HG03039 (cell line): Measurements from ENCODE around the gene EGF.
"Not testable (repeated sequence)": the region's sequence is repeated elsewhere in the genome, so short reads cannot be mapped to it uniquely, and the experiment has no call there.

Source experiments
- ATAC-seq: cut with Tn5 transposase; IDR thresholded peaks from one replicate; pipeline ENCODE4 v1.9.1; 2021; ENCODE audit warnings: mild to moderate bottlenecking, moderate library complexity; ENCODE audit not compliant: unreplicated experiment

The EGF gene

DNA sequence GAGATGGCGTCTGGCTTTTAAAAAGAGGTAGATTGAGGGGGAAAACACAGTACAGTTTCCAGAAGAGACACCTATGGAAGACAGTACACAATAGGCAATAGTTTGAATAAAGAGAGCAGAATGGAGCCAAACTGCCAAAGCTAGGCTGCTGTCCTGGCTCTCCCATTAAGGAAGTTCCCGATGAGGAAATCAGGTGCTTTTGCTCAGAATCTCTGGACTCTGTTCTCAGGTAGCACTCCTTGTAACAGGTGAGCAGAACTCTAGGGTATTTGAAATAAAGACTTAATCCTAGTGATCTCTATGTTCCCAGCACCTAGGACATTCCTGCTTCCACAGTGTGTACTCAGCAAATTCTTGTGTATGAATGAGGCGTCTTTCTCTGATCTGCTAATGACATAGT, 1.6 kb downstream of the EGF start:
- ATAC-seq: no peak

GRCh38 chr4:109915385-109916026, 2.8 kb downstream of the EGF start:
- ATAC-seq: no peak

- no peak for ATAC-seq
Observed at GRCh38 chr4:109916027-109916409, 3.3 kb downstream of the EGF start.

- ATAC-seq: no peak
Observed at GRCh38 chr4:109921384-109921808, 8.7 kb downstream of the EGF start.

- no peak for ATAC-seq
Observed at GRCh38 chr4:109925396-109925795, 12.7 kb downstream of the EGF start.

GRCh38 chr4:109928327-109929045, 15.8 kb downstream of the EGF start:
- no peak for ATAC-seq

DNA sequence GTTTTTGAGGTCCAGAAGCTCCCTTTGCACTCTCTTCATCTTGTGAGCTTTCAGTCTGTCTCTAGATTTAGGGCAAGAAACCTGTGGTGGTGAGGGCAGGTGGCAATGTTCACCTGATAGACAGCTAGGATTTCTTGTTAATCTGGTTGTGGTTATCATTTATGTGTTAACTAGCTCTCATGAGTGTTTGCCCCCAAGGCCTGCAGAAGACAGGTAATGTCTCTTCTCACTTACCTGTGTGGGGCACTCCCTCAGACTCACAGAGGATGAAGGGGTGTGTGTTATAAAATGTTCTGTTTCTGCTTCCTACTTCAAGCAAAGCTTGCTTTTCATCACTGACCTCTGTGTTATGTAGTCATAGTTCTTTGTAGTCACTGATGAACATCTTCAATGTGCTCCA, 17.8 kb downstream of the EGF start:
- no peak for ATAC-seq

DNA sequence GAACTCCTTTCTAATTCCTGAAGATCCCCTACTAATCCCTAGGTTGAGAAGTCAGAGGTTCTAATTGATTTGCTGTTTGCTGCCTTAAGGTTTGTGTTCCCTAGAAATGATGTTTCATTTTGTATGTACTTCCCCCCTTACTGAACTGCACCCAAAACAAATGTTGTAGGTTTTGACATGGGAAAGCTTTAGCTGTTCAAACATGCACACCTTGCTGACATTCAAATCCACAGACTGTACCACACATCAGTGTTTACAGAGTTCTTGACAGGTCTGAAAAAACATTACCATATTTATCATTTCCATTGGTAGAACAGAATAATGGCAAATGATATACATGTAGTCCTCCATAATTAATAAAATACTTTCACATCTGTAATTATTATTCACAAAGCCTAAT, 18.2 kb downstream of the EGF start:
- ATAC-seq: no peak

DNA sequence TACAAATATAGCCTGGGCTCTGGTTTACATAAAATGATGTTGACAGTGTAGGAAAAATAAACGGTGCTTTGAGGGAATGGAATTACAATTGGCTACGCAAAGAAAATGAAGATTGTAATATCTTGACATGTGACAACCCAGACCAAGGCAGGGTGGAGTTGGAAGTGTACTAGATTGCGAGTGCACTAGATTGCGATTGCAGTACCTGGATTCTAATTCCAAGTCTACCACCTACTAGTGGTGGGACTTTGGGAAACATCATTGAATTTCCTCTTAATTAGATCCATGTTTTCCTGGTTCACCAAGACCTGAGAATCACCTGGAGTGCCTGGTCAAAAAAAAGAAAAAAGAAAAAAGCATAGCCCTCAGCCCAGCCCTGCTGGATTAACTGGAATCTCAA, 18.6 kb downstream of the EGF start:
- ATAC-seq: no peak

DNA sequence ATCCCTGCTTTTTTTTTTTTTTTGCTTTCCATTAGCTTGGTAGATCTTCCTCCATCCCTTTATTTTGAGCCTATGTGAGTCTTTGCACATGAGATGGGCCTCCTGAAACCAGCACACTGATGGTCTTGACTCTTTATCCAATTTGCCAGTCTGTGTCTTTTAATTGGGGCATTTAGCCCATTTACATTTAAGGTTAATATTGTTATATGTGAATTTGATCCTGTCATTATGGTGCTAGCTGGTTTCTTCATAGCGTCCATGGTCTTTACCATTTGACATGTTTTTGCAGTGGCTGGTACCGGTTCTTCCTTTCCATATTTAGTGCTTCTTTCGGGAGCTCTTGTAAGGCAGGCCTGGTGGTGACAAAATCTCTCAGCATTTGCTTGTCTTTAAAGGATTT, 24.7 kb downstream of the EGF start:
- not testable (repeated sequence) for ATAC-seq

DNA sequence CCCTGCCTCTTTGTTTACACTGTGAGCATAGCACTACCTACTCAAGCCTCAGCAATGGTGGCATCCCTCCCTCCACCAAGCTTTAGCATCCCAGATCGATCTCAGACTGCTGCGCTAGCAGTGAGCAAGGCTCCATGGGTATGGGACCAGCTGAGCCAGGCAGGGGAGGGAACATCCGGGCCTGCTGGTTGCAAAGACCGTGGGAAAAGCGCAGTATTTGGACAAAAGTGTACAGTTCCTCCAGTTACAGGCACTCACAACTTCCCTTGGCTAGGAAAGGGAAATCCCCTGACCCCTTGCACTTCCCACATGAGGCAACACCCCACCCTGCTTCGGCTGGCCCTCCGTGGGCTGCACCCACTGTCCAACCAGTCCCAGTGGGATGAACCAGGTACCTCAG, 26.5 kb downstream of the EGF start:
- ATAC-seq: no peak

DNA sequence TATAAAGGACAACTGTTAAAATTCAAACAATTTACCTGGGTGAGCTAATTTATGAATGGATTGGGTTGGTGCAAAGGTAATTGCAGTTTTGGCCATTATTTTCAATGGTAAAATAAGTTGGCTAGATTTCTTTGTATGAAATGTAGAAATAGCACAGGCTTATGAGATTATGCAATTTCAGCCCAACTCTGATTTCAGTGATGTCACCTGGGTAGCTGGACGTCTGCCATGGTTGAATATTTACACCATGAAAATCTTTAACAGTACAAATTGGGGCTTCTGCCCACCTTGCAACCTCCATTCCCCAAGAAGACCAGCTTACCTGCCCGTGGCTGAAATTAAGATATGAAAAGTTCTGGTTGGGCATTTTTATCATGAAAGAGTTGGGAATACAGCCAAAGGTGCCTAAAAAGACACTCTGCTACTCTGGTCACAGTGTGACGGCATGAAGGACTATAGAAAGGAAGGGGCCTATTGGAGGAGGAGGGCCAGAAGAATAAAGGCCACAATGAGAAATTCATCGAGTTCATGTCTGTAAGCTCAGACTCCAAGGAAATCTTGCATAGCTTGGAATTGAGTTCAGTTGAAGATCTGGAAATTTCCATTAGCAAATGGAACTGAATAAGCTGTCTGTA, 29.7 kb downstream of the EGF start:
- no peak for ATAC-seq

GRCh38 chr4:109943745-109944144, 31.1 kb downstream of the EGF start:
- ATAC-seq: no peak

DNA sequence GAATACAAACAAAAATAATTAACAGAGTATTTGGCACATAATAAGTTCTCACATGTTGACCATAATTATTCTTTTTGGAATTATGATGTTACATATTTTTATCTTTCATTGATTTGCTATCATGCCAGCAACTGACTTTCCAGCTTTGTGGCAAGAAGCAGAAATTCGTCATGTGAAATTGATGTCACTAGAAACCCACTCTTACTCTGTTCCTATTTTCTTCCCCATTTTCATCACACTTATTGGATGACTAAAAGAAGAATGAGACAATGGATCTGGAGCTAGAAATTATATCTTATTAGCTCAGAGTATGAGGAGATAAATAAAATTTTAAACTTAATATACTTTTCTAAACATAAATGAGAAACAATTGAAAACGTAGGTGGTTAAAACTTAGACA, 31.9 kb downstream of the EGF start:
- ATAC-seq: no peak

DNA sequence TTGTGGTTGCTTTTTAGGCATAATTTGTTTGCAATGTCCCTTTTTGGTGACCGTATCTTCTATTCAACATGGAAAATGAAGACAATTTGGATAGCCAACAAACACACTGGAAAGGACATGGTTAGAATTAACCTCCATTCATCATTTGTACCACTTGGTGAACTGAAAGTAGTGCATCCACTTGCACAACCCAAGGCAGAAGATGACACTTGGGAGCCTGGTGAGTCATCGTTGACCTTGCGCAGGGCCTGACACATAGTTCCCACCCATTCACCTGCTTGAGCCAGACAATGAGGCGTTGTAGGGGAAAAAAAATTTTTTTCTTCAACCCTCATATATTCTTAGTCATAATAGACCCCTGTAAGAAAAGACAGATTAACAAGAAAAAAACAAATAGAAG, 32.4 kb downstream of the EGF start:
- no peak for ATAC-seq

DNA sequence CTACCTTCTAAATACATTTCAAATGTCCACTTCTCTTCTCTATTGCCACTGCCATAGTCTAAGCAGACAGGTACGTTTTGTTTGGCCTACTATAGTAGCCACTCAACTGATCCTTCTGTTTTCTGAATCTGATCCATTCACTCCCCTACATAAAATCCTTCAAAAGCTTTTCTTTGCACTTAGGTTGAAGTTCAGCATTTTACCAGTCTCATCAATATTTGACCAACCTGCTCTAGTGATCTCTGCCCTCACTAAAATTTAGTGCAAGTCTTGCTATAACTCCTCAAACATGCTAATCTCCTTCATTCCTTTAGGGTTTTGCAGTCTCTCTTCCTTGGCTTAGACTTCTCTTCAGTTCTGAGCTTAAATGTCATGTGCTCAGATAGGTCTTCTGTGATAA, 33.4 kb downstream of the EGF start:
- ATAC-seq: no peak

- no peak for ATAC-seq
Observed at GRCh38 chr4:109947457-109947856, 34.8 kb downstream of the EGF start.

DNA sequence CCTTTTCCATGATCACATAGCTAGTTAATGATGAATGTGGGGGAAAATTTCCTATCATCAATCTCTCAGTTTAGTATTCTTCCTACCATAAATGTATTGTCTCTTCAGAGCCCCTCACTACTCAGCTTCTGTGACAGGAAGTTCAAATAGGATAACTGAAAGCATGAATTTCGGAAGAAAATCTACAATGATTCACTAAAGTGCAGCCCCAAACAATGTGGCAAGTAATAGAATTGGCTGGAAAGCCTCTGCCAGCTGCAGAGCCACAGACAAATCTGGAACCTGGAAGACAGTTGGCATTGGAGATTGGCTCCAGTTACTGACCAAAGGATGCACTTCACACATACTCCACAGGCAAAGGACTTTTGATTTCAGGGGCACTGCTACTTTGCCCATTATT, 35.2 kb downstream of the EGF start:
- ATAC-seq: no peak

DNA sequence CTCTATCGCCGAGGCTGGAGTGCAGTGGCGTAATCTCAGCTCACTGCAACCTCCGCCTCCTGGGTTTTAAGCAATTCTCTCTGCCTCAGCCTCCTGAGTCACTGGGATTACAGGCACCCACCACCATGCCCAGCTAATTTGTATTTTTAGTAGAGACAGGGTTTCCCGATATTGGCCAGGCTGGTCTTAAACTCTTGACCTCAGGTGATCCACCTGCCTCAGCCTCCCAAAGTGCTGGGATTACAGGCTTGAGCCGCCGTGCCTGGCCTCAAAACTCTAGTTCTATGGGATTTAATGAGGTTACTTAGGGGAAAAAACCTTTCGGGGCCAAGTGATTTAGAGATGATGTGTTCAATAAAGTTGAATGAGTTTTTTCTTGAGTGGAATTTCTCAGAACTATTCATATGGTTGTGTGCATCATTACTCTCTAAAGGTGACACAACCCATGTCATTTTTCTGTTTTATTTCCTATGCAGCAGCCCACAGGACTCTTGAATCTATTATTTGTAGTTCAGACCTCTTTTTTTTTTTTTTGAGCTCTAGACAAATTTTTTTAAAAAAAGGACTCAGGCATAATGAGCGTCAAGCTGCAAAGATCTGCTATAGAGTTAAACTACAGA, 36.5 kb downstream of the EGF start:
- not testable (repeated sequence) for ATAC-seq

GRCh38 chr4:109952612-109953011, 39.9 kb downstream of the EGF start:
- no peak for ATAC-seq

DNA sequence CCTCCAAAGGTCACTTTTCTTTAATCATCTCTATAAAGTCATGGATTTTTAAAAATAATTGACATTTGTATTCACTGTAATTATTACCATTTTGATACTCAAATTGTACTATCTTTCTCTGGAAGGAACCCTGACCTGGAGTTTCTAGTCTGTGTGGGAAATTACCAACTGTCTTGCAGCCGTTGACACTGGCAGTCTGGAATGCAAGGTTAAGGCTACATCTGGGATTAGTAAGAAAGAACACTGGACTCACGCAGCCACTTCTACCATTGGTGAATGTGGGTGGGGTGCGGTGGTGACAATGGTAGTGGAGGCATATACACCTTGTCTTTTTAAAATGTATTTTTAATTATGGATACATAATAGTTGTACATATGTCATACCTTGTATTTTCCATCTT, 40.9 kb downstream of the EGF start:
- ATAC-seq: no peak

GRCh38 chr4:109955146-109955545, 42.5 kb downstream of the EGF start:
- ATAC-seq: no peak
